ENCODE results near the gene ARHGAP18. TPM values are rescaled to one million over a fixed set of nuclear protein-coding genes. Genes with fewer than 3 reads are reported as not detected.
A peak's percentile ranks its signal among the peaks of the same experiment; 100 is the strongest.

Gene ARHGAP18
- total RNA-seq, 1 donor from 2014 or later: 5.3 TPM

DNA sequence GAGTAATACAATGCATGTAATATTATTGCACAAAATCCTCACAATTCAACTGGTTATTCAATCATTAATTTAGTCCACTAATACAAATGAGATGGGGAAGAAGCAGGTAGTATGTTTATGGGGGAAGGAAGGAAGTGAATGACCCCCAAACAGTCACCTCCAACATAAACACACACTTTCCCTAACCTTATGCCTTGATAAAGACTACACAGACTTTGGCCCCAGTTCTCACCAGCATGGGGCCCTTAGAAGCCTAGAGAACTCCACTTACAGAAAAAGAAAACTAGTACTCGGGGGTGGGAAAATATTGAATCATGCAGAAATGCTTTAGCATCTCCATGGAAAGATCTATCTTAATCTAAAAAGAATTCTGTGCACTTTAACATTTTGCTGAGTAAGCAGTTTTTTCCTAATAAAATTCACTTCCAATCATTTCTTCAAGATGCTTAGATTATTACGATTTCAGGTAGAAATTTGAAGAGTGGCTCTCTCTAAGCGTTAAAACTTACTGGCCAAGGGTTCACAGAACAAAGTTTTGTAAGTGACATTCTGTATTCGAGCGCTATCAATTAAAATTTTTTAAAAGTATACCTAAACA, 18.8 kb downstream of the ARHGAP18 start:
- no peak for ATAC-seq

- ATAC-seq: peak; percentile 50
Measured at GRCh38 chr6:129686941-129687627, 22.9 kb downstream of the ARHGAP18 start.

- ATAC-seq: no peak
Measured at GRCh38 chr6:129685662-129686031, 24.3 kb downstream of the ARHGAP18 start.

- ATAC-seq: no peak
Measured at GRCh38 chr6:129684903-129685661, 24.9 kb downstream of the ARHGAP18 start.

DNA sequence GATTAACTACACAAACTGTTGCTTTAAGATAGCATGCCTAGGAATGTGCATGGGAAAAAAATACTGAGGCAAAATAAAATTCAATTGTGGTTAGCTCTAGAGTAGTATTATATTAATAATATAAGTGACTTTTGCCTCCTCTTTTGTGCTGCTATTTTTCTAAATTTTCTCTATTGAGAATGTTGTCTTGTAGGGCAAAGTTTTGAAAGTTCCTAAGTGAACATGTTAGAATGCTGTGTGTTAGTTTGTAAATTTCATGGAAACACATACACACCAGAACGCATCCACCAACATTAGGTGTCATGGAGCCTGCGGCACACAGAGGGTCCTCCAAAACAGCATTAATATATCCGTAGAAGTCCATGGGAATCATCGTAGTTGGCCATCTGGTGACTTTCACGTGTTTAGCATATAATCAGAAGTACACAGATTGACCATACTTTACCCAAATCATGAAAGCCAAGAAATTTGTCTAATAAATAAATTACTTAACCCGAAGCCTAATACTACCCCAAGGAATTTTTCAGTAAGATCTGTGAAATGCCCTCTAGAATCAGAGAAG, 25.6 kb downstream of the ARHGAP18 start:
- ATAC-seq: no peak

GRCh38 chr6:129683601-129684322, 26.2 kb downstream of the ARHGAP18 start:
- ATAC-seq: peak; percentile 97

DNA sequence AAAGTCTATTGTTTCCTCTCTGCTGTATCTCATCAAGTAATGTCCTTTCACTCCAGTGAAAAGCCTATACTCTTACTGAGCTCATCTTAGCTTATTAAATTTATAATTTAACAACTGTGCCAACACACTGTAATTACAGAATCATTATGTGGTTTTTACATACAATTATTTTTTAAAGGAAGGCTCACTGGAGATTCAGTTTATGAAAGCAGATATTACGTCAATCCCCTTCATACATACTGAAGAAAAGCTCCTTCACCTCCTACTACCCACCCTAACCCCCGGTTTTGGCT, 28.1 kb downstream of the ARHGAP18 start:
- no peak for ATAC-seq

GRCh38 chr6:129680633-129681032, 29.3 kb downstream of the ARHGAP18 start:
- no peak for ATAC-seq

DNA sequence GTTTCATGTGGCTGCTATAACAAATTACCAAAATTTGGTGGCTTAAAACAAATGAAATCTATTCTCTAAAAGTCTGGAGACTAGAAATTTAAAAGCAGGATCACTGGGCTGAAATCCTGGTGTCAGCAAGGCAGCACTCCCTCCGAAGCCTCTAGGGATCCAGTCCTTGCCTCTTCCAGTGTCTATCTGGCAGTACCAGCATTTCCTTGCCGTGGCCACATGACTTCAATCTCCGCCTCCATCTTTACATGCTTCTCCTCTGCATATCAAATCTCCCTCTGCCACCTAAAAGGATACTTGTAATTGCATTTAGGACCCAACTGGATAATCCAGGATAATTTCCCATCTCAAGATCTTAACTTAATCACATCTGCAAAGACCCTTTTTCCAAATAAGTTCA, 30.2 kb downstream of the ARHGAP18 start:
- no peak for ATAC-seq

- no peak for ATAC-seq
Measured at GRCh38 chr6:129679275-129679674, 30.7 kb downstream of the ARHGAP18 start.

GRCh38 chr6:129678463-129678862, 31.5 kb downstream of the ARHGAP18 start:
- no peak for ATAC-seq

DNA sequence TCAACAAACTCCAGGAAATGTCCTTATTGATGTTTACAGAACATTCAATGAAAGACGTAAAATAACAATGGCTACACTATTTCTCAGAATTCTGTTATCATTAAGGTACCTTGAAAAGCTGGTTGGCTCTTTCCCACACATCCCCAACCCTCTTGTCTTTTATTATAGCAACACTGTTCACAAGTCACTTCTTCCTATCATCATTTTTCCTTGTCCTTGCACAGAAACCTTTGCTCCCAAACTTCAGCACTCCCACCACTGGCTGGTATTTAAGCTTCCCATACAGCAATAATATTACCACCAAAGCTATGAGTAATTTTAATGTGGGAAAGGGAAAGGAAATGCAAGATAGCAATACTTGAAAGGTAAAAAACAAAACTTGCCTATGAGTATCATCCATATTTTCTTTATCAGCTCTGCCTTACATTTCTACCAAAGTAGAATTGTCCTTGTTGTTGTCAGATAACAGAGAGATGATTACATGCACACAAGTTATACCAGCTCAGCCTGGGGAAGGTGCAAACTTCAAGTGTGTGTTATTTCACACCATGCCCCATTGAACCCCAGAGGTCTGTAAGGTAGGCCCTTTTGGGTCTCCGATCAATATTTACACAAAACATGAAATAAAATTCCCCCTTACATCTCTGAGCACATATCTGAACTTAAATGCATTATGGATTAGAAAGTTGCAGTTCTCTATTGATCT, 32.2 kb downstream of the ARHGAP18 start:
- ATAC-seq: no peak

DNA sequence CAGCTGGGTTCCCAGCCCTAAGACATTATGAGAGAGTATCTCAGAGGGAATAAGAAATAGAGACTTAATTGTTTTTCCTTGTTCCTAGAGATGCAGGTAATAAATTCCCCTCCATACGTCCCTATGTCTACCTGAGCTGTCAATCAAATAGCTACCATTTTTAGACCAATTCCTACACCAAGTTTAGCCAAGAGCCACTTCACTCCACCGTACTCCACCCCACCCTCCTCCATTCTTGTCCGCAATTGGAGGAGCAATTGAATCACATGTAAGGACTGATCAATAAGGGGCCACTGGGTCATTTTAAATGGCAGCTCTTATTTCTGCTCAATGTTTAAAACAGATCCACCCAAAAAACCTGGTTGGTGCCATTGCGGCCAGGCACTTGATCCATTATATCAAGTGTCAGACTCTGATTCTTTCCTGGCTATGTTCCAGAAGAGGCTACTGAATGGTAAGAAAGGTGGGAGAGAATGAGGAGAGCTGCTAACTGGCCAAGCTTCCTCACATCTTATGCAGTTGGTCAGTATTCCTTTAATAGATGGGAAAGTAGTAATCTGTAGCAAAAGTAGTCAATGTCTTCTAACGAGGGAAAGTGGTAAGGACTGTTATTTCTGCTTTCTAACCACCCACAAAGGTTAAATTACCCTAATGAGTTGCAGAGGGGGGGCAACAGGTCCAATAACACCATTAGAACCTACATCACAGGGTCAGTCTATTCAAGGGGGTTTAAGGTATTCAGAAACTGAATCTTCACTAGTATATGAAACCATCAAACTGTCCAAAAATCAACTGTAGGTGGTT, 34.1 kb downstream of the ARHGAP18 start:
- ATAC-seq: no peak

- no peak for ATAC-seq
Measured at GRCh38 chr6:129673748-129674147, 36.2 kb downstream of the ARHGAP18 start.

GRCh38 chr6:129672881-129673631, 36.9 kb downstream of the ARHGAP18 start:
- ATAC-seq: peak; percentile 54

- peak; percentile 11 for ATAC-seq
Measured at GRCh38 chr6:129672341-129672682, 37.7 kb downstream of the ARHGAP18 start.

DNA sequence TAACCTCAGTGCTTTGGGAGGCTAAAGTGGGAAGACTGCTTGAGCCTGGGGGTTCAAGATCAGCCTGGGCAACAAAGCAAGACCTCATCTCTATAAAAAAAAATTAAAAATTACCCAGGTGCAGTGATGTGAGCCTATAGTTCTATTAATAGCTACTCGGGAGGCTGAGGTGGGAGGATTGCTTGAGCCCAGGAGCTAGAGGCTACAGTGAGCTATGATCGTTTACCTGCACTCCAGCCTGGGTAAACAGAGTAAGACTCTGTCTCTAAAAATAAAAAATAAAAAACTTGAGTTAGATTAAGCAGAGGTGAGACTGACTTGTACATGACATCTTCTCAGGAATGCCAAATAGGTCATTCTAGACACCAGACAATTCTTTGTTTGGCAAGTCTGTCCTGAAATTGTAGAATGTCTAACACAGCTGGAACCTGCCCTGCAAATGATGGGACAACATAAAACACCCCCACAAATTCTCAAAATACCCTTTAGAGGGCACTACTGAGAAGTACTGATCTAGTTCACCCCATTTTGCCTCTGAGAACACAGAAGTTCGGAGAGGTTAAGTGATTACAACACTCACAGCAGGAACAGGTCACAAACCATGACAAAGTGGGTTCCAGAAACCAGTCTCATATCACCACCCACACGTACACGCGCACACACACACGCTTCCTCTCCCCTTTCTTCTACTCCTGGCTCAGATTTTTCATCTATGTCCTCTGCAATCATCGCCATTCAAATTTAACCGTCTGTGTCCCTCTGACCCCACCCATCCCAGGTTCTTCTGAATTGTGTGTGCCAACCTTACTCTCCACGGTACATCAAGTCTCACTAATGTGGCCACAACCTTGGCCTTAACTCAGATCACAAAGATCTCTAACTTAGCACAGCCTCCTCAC, 38.3 kb downstream of the ARHGAP18 start:
- peak; percentile 65 for ATAC-seq

DNA sequence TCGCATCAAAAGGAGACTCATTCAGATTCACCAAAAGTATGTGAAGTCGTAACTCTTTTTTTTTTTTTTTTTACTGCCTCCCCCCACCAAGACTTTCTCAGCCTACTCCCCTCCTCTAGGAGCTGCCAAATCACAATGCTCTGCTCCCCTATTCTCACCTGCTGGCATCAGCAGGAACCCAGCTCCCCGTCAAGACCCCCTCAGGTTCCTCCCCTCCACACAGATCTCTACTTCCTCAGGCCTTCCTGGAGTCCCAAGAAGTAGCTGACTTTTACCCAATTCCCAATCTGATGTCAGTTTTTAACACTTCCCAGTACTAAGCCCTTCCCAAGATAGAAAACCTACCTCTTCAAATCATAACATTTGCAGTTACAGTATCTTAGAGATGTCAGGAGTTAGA, 39.3 kb downstream of the ARHGAP18 start:
- ATAC-seq: no peak

GRCh38 chr6:129667621-129668020, 42.4 kb downstream of the ARHGAP18 start:
- no peak for ATAC-seq

DNA sequence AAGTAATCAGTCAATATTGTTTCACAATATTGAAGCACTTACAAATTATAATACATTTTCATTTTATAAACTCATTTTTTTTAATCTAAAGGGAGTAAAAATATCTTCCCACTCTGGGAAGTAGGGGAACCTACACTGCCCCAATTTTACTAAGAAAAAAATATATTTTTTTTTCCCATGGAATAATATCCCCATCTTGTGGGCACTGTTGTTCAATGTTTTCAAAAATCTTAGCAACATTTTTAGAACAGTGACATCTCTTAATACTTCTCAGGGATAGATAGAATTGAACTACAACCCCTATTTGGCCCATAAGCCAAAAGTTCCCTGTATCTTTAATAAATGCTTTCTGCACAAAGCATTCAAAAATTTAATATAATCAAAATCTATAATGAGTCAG, 42.9 kb downstream of the ARHGAP18 start:
- ATAC-seq: no peak

Data from esophagus mucosa (tissue), 1 donor.